ENCODE measurements around the gene ACTL10.

Gene ACTL10

DNA sequence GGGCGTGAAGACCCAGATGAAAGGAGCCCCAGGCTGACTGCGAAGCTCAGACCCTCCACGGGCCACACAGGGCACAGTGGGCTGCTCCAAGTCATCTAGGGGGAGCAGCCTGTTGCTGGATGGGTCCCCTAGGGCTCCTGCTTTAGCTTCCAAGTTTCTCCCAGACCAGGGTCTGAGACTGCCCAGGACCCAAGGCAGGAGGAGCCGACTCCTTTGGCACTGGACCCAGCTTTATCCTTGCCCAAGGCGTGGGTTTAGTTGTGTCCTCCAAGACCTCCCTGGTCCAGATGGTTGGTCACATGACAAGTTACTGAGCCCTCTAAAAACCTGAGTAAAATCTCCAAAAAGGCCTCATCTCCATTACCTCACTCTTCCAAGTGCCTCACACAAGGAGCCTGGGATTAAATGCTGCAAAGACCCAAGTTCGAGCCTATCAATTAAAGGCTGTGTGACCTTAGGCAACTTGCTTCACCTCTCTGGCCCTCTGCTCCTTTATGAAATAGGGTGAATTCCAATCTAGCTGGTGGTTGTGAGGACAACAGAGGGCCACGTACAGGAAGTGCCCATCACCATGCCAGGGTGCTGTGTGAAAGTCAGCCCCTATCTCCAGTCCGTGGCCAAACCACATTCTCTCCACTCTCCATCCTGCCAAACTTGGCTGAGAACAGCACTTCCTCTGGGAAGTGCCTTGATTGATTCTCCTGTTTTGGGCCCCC, 5.0 kb downstream of the ACTL10 start:
- DNase-seq (ENCODE audit: low read depth), result no peak
- TF ChIP-seq, protein P1, sequence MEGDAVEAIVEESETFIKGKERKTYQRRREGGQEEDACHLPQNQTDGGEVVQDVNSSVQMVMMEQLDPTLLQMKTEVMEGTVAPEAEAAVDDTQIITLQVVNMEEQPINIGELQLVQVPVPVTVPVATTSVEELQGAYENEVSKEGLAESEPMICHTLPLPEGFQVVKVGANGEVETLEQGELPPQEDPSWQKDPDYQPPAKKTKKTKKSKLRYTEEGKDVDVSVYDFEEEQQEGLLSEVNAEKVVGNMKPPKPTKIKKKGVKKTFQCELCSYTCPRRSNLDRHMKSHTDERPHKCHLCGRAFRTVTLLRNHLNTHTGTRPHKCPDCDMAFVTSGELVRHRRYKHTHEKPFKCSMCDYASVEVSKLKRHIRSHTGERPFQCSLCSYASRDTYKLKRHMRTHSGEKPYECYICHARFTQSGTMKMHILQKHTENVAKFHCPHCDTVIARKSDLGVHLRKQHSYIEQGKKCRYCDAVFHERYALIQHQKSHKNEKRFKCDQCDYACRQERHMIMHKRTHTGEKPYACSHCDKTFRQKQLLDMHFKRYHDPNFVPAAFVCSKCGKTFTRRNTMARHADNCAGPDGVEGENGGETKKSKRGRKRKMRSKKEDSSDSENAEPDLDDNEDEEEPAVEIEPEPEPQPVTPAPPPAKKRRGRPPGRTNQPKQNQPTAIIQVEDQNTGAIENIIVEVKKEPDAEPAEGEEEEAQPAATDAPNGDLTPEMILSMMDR (IDR thresholded peaks at IDR 0.05; ENCODE audit: low read depth, low read length, missing control alignments), result no peak
- H3K4me3 ChIP-seq (ENCODE audit: low read depth, low read length), result no peak overlapping the region
- in situ Hi-C loops (cut with HindIII; ENCODE audit: low sequenced_read_pairs), result no loop called here

DNA sequence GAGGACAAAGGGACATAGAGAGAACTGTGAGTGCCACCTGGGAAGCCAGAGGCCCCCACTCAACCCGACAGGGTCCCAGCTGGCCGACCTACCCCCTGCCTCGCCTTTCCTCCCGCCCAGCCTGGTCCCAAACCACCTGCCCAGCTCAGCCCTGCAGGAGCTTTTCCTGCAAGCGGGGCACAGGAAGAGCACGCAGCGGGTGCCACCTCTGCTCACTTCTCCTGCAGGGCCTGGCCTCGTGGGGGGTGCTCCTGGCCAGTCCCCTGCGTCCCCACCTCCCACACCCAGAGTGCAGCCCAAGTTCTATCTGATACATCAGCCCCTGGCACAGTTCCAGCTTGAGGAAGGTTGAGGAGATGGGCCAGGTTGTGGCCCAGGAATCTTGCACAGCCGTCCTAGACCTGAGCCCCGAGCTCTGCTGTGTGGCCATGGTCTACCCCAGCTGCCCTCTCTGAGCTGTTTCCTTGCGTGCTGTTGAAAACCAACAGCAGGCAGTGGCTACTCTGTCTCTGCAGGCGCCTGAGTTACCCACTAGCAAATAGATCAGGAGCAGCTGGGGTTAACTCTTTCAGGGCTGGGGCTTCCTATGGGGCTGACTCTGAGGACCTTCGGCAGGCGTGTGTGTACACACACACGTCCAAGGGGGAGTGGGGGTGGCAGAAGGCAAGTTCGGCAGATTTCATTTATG, 5.8 kb downstream of the ACTL10 start:
- H3K4me3 ChIP-seq (ENCODE audit: low read depth, low read length), result peak overlapping the region; percentile 63
- in situ Hi-C loops (cut with HindIII; ENCODE audit: low sequenced_read_pairs), result no loop called here
- no peak for DNase-seq (ENCODE audit: low read depth)
- TF ChIP-seq, protein P1 (IDR thresholded peaks at IDR 0.05; ENCODE audit: low read depth, low read length, missing control alignments), result no peak

DNA sequence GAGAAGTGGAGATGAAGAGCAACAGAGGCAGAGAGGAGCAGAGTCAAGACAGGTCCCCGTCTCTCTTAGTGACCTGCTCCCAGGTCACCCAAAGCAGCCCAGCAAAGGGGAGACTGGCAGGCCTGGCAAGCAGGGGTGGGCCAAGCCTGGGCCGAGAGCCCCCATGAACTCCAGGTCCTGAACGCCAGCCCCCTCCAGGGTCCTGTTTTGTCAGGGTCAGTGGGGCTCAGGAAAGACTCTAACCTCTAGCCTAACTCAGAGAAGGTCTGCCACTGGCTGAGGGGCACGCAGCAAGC, 6.3 kb downstream of the ACTL10 start:
- no peak for DNase-seq (ENCODE audit: low read depth)
- in situ Hi-C loops (cut with HindIII; ENCODE audit: low sequenced_read_pairs), result no loop called here
- TF ChIP-seq, protein P1 (IDR thresholded peaks at IDR 0.05; ENCODE audit: low read depth, low read length, missing control alignments), result no peak
- H3K4me3 ChIP-seq (ENCODE audit: low read depth, low read length), result peak overlapping the region; percentile 63

DNA sequence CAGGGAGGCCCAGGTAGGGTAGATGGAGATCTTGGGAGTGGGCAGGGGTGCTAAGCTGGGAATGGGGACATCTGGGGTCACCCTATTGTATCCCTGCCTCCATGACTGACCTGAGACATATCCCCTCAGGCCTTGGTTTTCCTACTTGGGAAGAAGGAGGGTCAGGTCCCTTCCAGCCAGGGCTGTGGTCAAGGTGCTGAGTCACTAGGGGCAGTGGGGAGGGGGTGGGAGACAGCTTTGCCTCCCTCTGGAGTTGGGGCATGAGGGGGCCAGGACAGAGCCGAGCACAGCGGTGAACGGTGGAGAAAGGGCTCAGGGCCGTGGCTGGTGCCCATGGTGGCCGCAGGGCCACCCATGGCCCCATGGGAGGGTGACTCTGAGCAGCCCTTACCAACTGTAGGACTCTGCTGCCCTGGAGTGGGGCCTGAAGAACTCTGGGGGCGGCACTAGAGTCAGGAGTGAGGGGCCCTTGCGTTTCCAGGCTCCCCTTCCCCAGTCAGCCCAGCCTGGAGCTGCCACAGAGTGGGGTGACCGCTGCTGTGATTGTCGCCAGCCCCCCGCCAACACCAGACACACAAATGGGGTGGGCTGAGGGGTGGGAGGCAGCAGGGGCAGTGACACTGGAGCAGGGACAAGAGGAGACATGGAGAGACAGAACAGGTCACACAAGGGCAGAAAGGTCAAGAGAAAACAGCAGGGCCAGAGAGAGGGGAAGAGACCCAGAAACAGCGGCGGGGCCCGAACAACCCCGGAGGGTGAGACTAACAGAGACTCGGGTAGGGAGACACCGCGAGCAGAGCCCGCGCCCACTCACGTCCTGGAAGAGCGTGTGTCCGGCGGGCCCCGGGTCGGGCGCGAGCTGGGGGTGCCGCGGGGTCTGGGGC, 6.9 kb downstream of the ACTL10 start:
- TF ChIP-seq, protein P1 (IDR thresholded peaks at IDR 0.05; ENCODE audit: low read depth, low read length, missing control alignments), result no peak
- no peak for DNase-seq (ENCODE audit: low read depth)
- peak overlapping the region; percentile 63 for H3K4me3 ChIP-seq (ENCODE audit: low read depth, low read length)
- in situ Hi-C loops (cut with HindIII; ENCODE audit: low sequenced_read_pairs), result no loop called here

DNA sequence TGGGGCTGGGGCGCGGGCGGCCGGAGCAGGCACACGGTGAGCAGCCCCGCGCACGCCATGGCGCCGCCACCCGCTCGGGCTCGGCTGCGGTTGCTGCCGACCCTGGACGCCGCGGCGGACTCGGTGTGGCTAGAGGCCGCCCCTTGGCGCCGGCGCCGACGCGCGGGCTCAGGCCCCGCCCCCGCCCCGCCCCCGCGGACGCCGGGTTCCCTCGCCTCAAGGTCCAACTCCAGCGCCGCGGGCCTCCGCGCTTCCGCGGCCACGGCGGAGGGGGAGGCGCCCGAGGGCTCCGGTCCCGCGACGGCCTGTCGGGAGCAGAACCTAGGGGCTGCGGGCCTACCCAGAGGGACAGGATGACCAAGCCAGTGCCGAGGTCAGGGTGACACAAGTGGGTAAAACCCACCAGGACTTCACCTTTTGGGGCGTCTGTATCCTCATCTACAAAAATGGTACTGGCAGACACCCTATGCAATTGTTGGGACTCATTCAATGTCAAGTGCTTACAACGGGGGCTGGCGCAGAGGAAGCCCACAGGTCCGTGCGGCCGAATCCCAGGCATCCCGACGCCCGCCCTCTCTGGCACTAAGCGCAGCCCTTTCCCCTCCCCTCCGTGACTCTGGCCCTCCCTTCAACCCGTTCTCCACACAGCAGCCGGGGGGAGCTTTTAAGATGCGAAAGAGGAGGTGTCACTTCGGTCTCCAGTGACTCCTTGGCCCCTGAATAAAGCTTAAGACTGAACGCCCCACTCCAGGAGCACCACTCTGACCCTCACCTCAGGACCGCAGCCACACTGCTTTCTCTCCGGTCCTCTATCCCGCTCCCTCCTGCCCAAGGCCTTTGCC, 7.8 kb downstream of the ACTL10 start, which contains the start of gene NECAB3:
Gene NECAB3 (minus strand): TSS at position 135 of the 842 bp plus-strand sequence. CDS start 76 bp downstream, at position 59.
- no peak for DNase-seq (ENCODE audit: low read depth)
- in situ Hi-C loops (cut with HindIII; ENCODE audit: low sequenced_read_pairs), result no loop called here
- peak within 1 kb of the TSS; percentile 63 for H3K4me3 ChIP-seq (ENCODE audit: low read depth, low read length)
- TF ChIP-seq, protein P1 (IDR thresholded peaks at IDR 0.05; ENCODE audit: low read depth, low read length, missing control alignments), result no peak

All from astrocyte of the cerebellum (primary cell).